ENCODE measurements around the gene FOXL2. TPM values are rescaled to one million over a fixed set of nuclear protein-coding genes. Genes with fewer than 3 reads are reported as not detected.

The FOXL2 gene
- polyA plus RNA-seq, 1 of the 3 experiments (the other 2 are of a cell fraction): not detected

- TF ChIP-seq GABPA (IDR thresholded peaks at IDR 0.05; ENCODE audit: low read depth): no peak
- no peak for TF ChIP-seq USF1 (IDR thresholded peaks at IDR 0.05; ENCODE audit: borderline replicate concordance, low read depth)
- no peak for TF ChIP-seq RAD21 (IDR thresholded peaks at IDR 0.05; ENCODE audit: low read length)
- TF ChIP-seq ELF1 (IDR thresholded peaks at IDR 0.05): no peak
- TF ChIP-seq FOSL2 (IDR thresholded peaks at IDR 0.05; ENCODE audit: borderline replicate concordance, low read depth): no peak
- no peak for TF ChIP-seq SMC3 (IDR thresholded peaks at IDR 0.05; ENCODE audit: low read depth, low read length)
- TF ChIP-seq POLR2AphosphoS5 (IDR thresholded peaks at IDR 0.05; ENCODE audit: low read depth, low read length): no peak
- TF ChIP-seq PBX3 (IDR thresholded peaks at IDR 0.05): no peak
- no peak for TF ChIP-seq YY1 (IDR thresholded peaks at IDR 0.05; ENCODE audit: low read depth)
- TF ChIP-seq TEAD4 (IDR thresholded peaks at IDR 0.05; ENCODE audit: borderline replicate concordance, insufficient read depth): no peak
- no peak for TF ChIP-seq ZBTB33 (IDR thresholded peaks at IDR 0.05; ENCODE audit: borderline replicate concordance, low read depth)
- no peak for TF ChIP-seq TCF12 (IDR thresholded peaks at IDR 0.05)
- no peak for TF ChIP-seq NFIC (IDR thresholded peaks at IDR 0.05; ENCODE audit: borderline replicate concordance)
- no peak for TF ChIP-seq RFX5 (IDR thresholded peaks at IDR 0.05; ENCODE audit: low read length)
- no peak for TF ChIP-seq JUND (IDR thresholded peaks at IDR 0.05)
- H3K27ac ChIP-seq (ENCODE audit: low read depth in 2 of 2, low read length in 1 of 2): no peak overlapping the region
- H3K9me2 ChIP-seq: no peaks in the 10 kb centered on the region
- H4K20me1 ChIP-seq (ENCODE audit: insufficient read depth): peaks cover 22% of the 10 kb centered on the region
- no peak overlapping the region for H3K4me2 ChIP-seq
- peaks cover 95% of the 10 kb centered on the region for H3K27me3 ChIP-seq (ENCODE audit: insufficient read depth)
- H3K9ac ChIP-seq: no peak overlapping the region
- no peak for DNase-seq
- ChIA-PET CTCF (interaction anchor here (0.7 to 3.6 kb wide), 10 partner anchors 10 to 390 kb away, joined by 3 to 25 read pairs (median 6); no protein-coding TSS in a partner anchor), POLR2A (interaction anchor here (0.7 kb wide), 1 partner anchor 552 kb away, joined by 4 read pairs; no protein-coding TSS in a partner anchor)
- no peak overlapping the region for H3K4me3 ChIP-seq (ENCODE audit: low read depth in 2 of 2, low read length in 1 of 2)
- peaks cover 0 to 13% of the 10 kb centered on the region in 2 experiments; a peak in 1 of 4 replicates for H3K4me1 ChIP-seq (ENCODE audit: control insufficient read depth in 1 of 2, insufficient read depth in 2 of 2, low read depth in 1 of 2, low read length in 1 of 2)
- no peaks in the 10 kb centered on the region for H3F3A ChIP-seq (replicated peaks; ENCODE audit: insufficient read depth)
- WGBS (ENCODE audit: low lambda C conversion rate): 48% methylated on average over 6 of the region's 6 CpGs
- no peaks in the 10 kb centered on the region for H3K79me2 ChIP-seq (ENCODE audit: insufficient read depth)
- no peaks in the 10 kb centered on the region for H3K9me3 ChIP-seq
- no peak overlapping the region for H2AFZ ChIP-seq (ENCODE audit: low read depth)
- H3K36me3 ChIP-seq (replicated peaks in 1 of 2; ENCODE audit: control insufficient read depth in 1 of 2, insufficient read depth in 2 of 2, low read length in 1 of 2): no peaks in the 10 kb centered on the region
Measured at GRCh38 chr3:138940446-138940845, 6.5 kb downstream of the FOXL2 start.
